ENCODE measurements around the gene PUS7L.

GRCh38 chr12:43758728-43759563, at the start of gene PUS7L, which contains the start of gene IRAK4:
- TF ChIP-seq CTCF (IDR thresholded peaks at IDR 0.05) (peak; percentile 35), EZH2 (IDR thresholded peaks at IDR 0.05; ENCODE audit: borderline replicate concordance, insufficient read depth, low read depth, low read length, poor library complexity, severe bottlenecking) (no peak)
